Duodenal mucosa (tissue), 2 donors: Measurements from ENCODE around the gene NTRK3.

ENCODE experiments used
- H3K27ac ChIP-seq: one replicate; pipeline ENCODE4 v1.7.0; 2013; ENCODE audit warnings: low read depth, low read length
- H3K27me3 ChIP-seq, 2 donors: one replicate each; pipeline ENCODE4 v1.7.0; 2013; ENCODE audit warnings: low read length in 2 of 2, control low read depth in 1 of 2; ENCODE audit not compliant: insufficient read depth in 2 of 2, control insufficient read depth in 1 of 2
- H3K36me3 ChIP-seq, 2 donors: one replicate each; pipeline ENCODE4 v1.7.0; 2013; ENCODE audit warnings: low read length in 2 of 2, control low read depth in 1 of 2; ENCODE audit not compliant: insufficient read depth in 2 of 2, control insufficient read depth in 1 of 2
- H3K4me1 ChIP-seq, 2 donors: one replicate each; pipeline ENCODE4 v1.7.0; 2013; ENCODE audit warnings: low read length in 2 of 2, control low read depth in 1 of 2; ENCODE audit not compliant: insufficient read depth in 2 of 2, control insufficient read depth in 1 of 2
- H3K4me3 ChIP-seq, 2 donors: one replicate each; pipeline ENCODE4 v1.7.0; 2013; ENCODE audit warnings: low read length in 2 of 2, low read depth in 1 of 2
- H3K9ac ChIP-seq, 2 donors: one replicate each; pipeline ENCODE4 v1.7.0; 2013; ENCODE audit warnings: low read length in 2 of 2, low read depth in 1 of 2
- H3K9me3 ChIP-seq, 2 donors: one replicate each; pipeline ENCODE4 v1.7.0; 2013; ENCODE audit warnings: low read length in 2 of 2, control low read depth in 1 of 2; ENCODE audit not compliant: control insufficient read depth in 1 of 2

Gene NTRK3

GRCh38 chr15:88016406-88016805 lies 240.1 kb downstream of the NTRK3 start:
- H3K9me3 ChIP-seq = no peaks in the 10 kb centered on the region
- H3K4me3 ChIP-seq = no peak overlapping the region
- H3K27me3 ChIP-seq = no peaks in the 10 kb centered on the region
- no peaks in the 10 kb centered on the region for H3K36me3 ChIP-seq
- no peak overlapping the region for H3K9ac ChIP-seq
- H3K27ac ChIP-seq = no peak overlapping the region
- H3K4me1 ChIP-seq = no peaks in the 10 kb centered on the region

- no peaks in the 10 kb centered on the region for H3K9me3 ChIP-seq
- H3K9ac ChIP-seq = no peak overlapping the region
- H3K27me3 ChIP-seq = no peaks in the 10 kb centered on the region
- H3K4me1 ChIP-seq = no peaks in the 10 kb centered on the region
- H3K27ac ChIP-seq = no peak overlapping the region
- H3K36me3 ChIP-seq = no peaks in the 10 kb centered on the region
- H3K4me3 ChIP-seq = no peak overlapping the region
Measured at GRCh38 chr15:88015228-88015860, 241.2 kb downstream of the NTRK3 start.

- no peaks in the 10 kb centered on the region for H3K27me3 ChIP-seq
- H3K27ac ChIP-seq = no peak overlapping the region
- H3K36me3 ChIP-seq = no peaks in the 10 kb centered on the region
- H3K9me3 ChIP-seq = no peaks in the 10 kb centered on the region
- H3K9ac ChIP-seq = no peak overlapping the region
- H3K4me3 ChIP-seq = no peak overlapping the region
- H3K4me1 ChIP-seq = no peaks in the 10 kb centered on the region
Measured at GRCh38 chr15:88014454-88015160, 241.9 kb downstream of the NTRK3 start.

- Histone ChIP-seq H3K4me3 (no peak overlapping the region), H3K27ac (no peak overlapping the region), H3K4me1 (no peaks in the 10 kb centered on the region), H3K9me3 (no peaks in the 10 kb centered on the region), H3K27me3 (no peaks in the 10 kb centered on the region), H3K36me3 (no peaks in the 10 kb centered on the region), H3K9ac (no peak overlapping the region)
Measured at GRCh38 chr15:88013111-88013510, 243.4 kb downstream of the NTRK3 start.

GRCh38 chr15:88012688-88013087 lies 243.9 kb downstream of the NTRK3 start:
- Histone ChIP-seq H3K27me3 (no peaks in the 10 kb centered on the region), H3K4me3 (no peak overlapping the region), H3K9ac (no peak overlapping the region), H3K27ac (no peak overlapping the region), H3K36me3 (no peaks in the 10 kb centered on the region), H3K9me3 (no peaks in the 10 kb centered on the region), H3K4me1 (no peaks in the 10 kb centered on the region)

GRCh38 chr15:88012233-88012632 lies 244.3 kb downstream of the NTRK3 start:
- no peak overlapping the region for H3K4me3 ChIP-seq
- H3K27me3 ChIP-seq = no peaks in the 10 kb centered on the region
- H3K9me3 ChIP-seq = no peaks in the 10 kb centered on the region
- no peaks in the 10 kb centered on the region for H3K36me3 ChIP-seq
- no peaks in the 10 kb centered on the region for H3K4me1 ChIP-seq
- H3K9ac ChIP-seq = no peak overlapping the region
- no peak overlapping the region for H3K27ac ChIP-seq

- Histone ChIP-seq H3K36me3 (no peaks in the 10 kb centered on the region), H3K9ac (no peak overlapping the region), H3K27ac (no peak overlapping the region), H3K9me3 (no peaks in the 10 kb centered on the region), H3K4me3 (no peak overlapping the region), H3K27me3 (no peaks in the 10 kb centered on the region), H3K4me1 (no peaks in the 10 kb centered on the region)
Measured at GRCh38 chr15:88011533-88011932, 245.0 kb downstream of the NTRK3 start.

- H3K27ac ChIP-seq = no peak overlapping the region
- no peaks in the 10 kb centered on the region for H3K9me3 ChIP-seq
- H3K4me3 ChIP-seq = no peak overlapping the region
- no peak overlapping the region for H3K9ac ChIP-seq
- H3K36me3 ChIP-seq = no peaks in the 10 kb centered on the region
- H3K4me1 ChIP-seq = no peaks in the 10 kb centered on the region
- no peaks in the 10 kb centered on the region for H3K27me3 ChIP-seq
Measured at GRCh38 chr15:88006146-88006545, 250.4 kb downstream of the NTRK3 start.

- Histone ChIP-seq H3K4me1 (no peaks in the 10 kb centered on the region), H3K27ac (no peak overlapping the region), H3K9ac (no peak overlapping the region), H3K36me3 (no peaks in the 10 kb centered on the region), H3K4me3 (no peak overlapping the region), H3K27me3 (no peaks in the 10 kb centered on the region), H3K9me3 (no peaks in the 10 kb centered on the region)
Measured at GRCh38 chr15:88004399-88004798, 252.1 kb downstream of the NTRK3 start.

- Histone ChIP-seq H3K27me3 (no peaks in the 10 kb centered on the region), H3K36me3 (no peaks in the 10 kb centered on the region), H3K9me3 (no peaks in the 10 kb centered on the region), H3K4me3 (no peak overlapping the region), H3K9ac (no peak overlapping the region), H3K4me1 (no peaks in the 10 kb centered on the region), H3K27ac (no peak overlapping the region)
Measured at GRCh38 chr15:88003541-88004327, 252.8 kb downstream of the NTRK3 start.
